Body of pancreas (tissue), 4 donors: ENCODE measurements around the gene ZFYVE9. TPM values are rescaled to one million over a fixed set of nuclear protein-coding genes. Genes with fewer than 3 reads are reported as not detected.

Experiments used
- ATAC-seq: fragments of 150-250 bp; one replicate; pipeline ENCODE4 v1.9.1; 2016
- DNase-seq, 4 donors: peaks; one replicate each; pipeline ENCODE4 v3.0.0-alpha.2; 2019
- H3K27ac ChIP-seq, 4 donors: fragments of 200-600 bp; sonication (generic); 1 replicate in 3 of 4; 2 replicates in 1 of 4; pipeline versions ENCODE4 v1.5.1 to v1.6.1; 2016 to 2019; ENCODE audit warnings: mild to moderate bottlenecking in 1 of 4, mixed read lengths in 1 of 4, moderate library complexity in 1 of 4
- H3K27me3 ChIP-seq, 2 donors: fragments of 200-600 bp; sonication (generic); one replicate each; pipeline ENCODE4 v1.6.0; 2016; ENCODE audit warnings: mild to moderate bottlenecking in 1 of 2
- H3K36me3 ChIP-seq, 2 donors: fragments of 200-600 bp; sonication (generic); replicated peaks in 1 of 2; 2 replicates each; pipeline ENCODE4 v1.5.1; 2016; ENCODE audit warnings: low read depth in 2 of 2; ENCODE audit not compliant: insufficient read depth in 1 of 2
- H3K4me1 ChIP-seq: fragments of 200-600 bp; sonication (generic); one replicate; pipeline ENCODE4 v1.6.0; 2016
- H3K4me3 ChIP-seq, 2 donors: fragments of 200-600 bp; sonication (generic); 1 replicate in 1 of 2; 2 replicates in 1 of 2; pipeline ENCODE4 v1.5.1; 2016 to 2019
- H3K9me3 ChIP-seq, 3 donors: fragments of 200-600 bp; sonication (generic); 1 replicate in 2 of 3; 2 replicates in 1 of 3; pipeline ENCODE4 v1.5.1; 2016
- POLR2A ChIP-seq, 3 donors: fragments of 450-650 bp; IDR thresholded peaks; one replicate each; pipeline ENCODE4 v1.6.1; 2016; ENCODE audit warnings: antibody characterized with exemption in 3 of 3, mild to moderate bottlenecking in 2 of 3
- WGBS, 2 donors: methylation state at CpG; one replicate each; pipeline ENCODE4 v1.1.5; 2017; 5-methylcytosine and 5-hydroxymethylcytosine counted together
- intact Hi-C: fragments of 100-400 bp; cut with DNase I; formaldehyde crosslinking; loops from one replicate; pipeline ENCODE4 v1.15.1; 2023
- total RNA-seq, 2 donors: library from RNA; depleted of rRNA; stranded (reverse); fragments of >200 nt; gene quantifications; one replicate each; pipeline ENCODE4 v1.1.0, GENCODE V29; 2016
- TF ChIP-seq, protein P1 (sequence below), 7 experiments: fragments of 450-650 bp in 4 of 7; fragments of 200-600 bp in 3 of 7; sonication (generic) in 3 of 7; IDR thresholded peaks; one replicate each; pipeline ENCODE4 v1.5.1; 2016 to 2019; ENCODE audit warnings: antibody characterized with exemption in 7 of 7

The ZFYVE9 gene
- total RNA-seq, 2 donors from 2014 or later: 21.5 to 23.4 TPM

DNA sequence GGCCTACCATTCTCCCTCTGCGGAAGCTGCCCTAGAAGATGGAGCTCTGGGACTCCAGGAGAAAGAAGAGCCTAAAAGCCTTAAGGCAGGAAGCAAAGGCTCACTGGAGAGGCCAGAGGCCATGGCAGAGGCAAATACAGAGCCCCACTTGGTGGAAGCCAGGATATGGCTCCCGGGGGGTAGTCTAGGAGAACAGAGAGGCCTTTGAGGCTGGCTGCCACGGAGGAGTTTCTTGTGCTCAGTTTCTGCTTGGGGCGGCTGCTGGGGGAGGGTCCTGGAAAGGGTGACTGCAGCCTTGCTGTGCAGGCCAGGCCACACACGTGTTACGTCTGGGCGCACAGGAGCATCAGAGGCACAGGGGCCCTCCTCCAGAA, 218.7 kb downstream of the ZFYVE9 start:
- intact Hi-C loops: no loop called here
- Histone ChIP-seq H3K4me1 (peaks cover 19% of the 10 kb centered on the region), H3K27ac (no peak overlapping the region), H3K4me3 (no peak overlapping the region), H3K36me3 (peaks cover 26 to 39% of the 10 kb centered on the region in 2 donors), H3K27me3 (no peaks in the 10 kb centered on the region), H3K9me3 (no peaks in the 10 kb centered on the region)
- ATAC-seq (no peak), DNase-seq (no peak)
- WGBS, 2 donors: 92 to 94% methylated on average over 4 to 7 of the region's 7 CpGs
- TF ChIP-seq, protein P1, sequence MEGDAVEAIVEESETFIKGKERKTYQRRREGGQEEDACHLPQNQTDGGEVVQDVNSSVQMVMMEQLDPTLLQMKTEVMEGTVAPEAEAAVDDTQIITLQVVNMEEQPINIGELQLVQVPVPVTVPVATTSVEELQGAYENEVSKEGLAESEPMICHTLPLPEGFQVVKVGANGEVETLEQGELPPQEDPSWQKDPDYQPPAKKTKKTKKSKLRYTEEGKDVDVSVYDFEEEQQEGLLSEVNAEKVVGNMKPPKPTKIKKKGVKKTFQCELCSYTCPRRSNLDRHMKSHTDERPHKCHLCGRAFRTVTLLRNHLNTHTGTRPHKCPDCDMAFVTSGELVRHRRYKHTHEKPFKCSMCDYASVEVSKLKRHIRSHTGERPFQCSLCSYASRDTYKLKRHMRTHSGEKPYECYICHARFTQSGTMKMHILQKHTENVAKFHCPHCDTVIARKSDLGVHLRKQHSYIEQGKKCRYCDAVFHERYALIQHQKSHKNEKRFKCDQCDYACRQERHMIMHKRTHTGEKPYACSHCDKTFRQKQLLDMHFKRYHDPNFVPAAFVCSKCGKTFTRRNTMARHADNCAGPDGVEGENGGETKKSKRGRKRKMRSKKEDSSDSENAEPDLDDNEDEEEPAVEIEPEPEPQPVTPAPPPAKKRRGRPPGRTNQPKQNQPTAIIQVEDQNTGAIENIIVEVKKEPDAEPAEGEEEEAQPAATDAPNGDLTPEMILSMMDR (IDR thresholded peaks at IDR 0.05): no peak
- TF ChIP-seq POLR2A (IDR thresholded peaks at IDR 0.05): no peak

DNA sequence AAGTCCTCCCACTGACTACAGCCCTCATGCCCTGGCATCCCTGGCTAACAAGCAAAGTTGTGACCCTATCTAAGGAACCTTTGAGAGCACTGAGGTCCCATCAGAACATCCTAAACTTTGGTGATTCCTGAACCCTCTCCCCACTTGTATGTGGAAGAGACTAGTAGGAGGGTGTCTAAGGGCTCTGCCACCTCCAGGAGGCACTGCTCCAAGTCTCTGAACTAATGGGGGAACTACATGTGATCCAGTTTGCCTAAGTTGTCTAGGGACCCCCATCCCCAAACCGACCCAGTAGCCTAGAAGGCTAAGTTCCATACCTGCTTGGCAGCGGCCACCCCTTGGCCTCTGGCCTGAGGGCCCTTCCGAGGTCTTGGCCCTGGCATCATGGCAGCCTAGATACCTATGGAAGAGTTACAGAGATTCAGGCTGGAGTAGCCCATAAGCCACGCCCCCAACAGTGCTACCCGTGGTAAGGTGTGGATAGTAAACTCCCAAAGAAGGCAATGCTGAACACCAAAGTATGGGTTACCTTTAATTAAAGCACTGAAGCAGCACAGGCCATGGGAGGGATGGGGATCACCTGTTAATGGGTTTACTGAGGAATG, 222.4 kb downstream of the ZFYVE9 start:
- intact Hi-C loops: no loop called here
- WGBS, 2 donors: 63 to 70% methylated on average over 5 of the region's 5 CpGs
- DNase-seq: peak in 1 of 4 donors; percentile 19
- no peak for TF ChIP-seq POLR2A (IDR thresholded peaks at IDR 0.05)
- peak overlapping the region in 2 of 4 donors; percentile 82 to 94 for H3K27ac ChIP-seq
- ATAC-seq: no peak
- H3K36me3 ChIP-seq: peaks cover 15 to 19% of the 10 kb centered on the region in 2 donors
- H3K4me3 ChIP-seq: no peak overlapping the region
- no peaks in the 10 kb centered on the region for H3K9me3 ChIP-seq
- no peaks in the 10 kb centered on the region for H3K27me3 ChIP-seq
- H3K4me1 ChIP-seq: peaks cover 41% of the 10 kb centered on the region

DNA sequence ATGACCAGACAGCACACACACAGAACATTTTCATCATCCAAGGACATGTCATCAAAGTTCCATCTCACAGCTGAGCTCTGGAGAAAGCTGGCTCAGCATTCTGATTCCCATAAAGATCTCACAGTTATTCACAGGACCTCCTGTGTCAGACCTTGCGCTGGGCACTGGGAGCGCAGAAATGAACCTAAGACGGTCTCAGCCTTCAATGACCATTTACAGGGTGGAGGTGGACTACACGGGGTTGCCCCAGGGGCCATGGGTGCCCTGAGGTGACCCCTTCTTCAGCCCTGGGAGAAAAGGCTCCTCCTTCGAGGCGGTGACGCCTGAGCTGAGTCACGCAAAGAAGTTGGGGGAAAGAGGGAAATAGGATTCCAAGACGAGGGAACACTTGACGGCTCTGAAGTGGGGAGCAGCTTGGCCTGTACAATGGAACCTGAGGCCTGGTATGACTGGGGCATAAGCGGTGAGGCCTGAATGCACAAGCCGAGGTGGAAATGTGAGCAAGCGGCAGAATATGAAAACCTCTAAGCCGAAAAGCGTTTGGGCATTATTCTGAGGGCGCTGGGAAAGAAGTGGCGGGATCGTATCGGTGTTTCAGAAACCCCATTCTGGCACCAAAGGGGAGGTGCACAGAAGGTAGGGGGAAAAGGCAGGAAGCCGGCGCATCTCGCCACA, 223.3 kb downstream of the ZFYVE9 start:
- H3K27me3 ChIP-seq: no peaks in the 10 kb centered on the region
- H3K27ac ChIP-seq: peak overlapping the region; percentile 82 to 94 (median 92)
- ATAC-seq: no peak
- H3K9me3 ChIP-seq: no peaks in the 10 kb centered on the region
- peak; percentile 51 to 59 (median 55) for DNase-seq
- no peak for TF ChIP-seq POLR2A (IDR thresholded peaks at IDR 0.05)
- TF ChIP-seq, protein P1 (IDR thresholded peaks at IDR 0.05): no peak
- peak overlapping the region; percentile 86 to 87 for H3K4me3 ChIP-seq
- peaks cover 9 to 12% of the 10 kb centered on the region in 2 donors for H3K36me3 ChIP-seq
- WGBS, 2 donors: 5 to 12% methylated on average over 21 to 22 of the region's 22 CpGs
- peaks cover 41% of the 10 kb centered on the region for H3K4me1 ChIP-seq
- intact Hi-C loops: no loop called here

DNA sequence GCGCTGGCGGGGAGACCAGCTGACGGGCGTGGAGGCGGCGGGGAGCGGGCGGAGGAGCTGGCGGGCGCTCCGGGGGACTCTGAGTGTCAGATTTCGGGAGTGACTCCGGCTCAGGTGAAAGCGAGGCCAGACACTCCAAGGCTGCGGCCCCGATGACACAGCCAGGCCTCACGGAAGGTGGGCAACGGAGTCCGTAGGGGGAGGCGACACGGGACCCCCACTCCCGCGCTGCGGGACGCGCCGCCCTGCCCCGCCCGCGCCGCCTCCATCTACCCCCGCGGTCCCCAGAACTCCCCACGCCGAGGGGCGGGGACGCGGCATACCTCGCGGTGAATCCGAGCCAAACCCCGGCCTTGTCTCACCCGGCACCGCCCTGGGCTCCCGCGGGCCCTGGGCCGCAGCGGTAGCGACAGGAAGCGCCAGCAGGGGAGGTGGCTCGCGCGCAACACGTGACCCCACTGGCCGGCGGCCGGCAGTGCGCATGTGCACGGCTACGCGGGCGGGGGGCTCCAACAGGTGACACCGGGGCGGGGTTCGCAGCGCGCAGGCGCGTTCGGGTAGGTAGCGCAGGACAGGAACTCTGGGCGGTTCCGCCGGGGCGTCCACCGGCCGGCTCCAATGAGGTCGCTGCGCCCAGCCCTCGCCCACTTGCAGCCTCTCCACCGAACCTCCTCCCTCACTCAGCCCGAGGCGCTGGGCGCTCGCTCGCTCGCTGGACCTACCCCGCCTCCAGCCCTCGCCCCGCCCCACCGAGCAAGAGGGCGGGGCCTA, 224.0 kb downstream of the ZFYVE9 start, which contains the start of gene CC2D1B:
TSS of gene CC2D1B (minus strand) at position 460 of the 771 bp plus-strand sequence. CDS start 1,585 bp downstream, outside the sequence.
- Histone ChIP-seq H3K4me3 (peak within 1 kb of the TSS; percentile 86 to 87), H3K36me3 (peaks cover 2 to 6% of the 10 kb centered on the region in 2 donors), H3K4me1 (peaks cover 41% of the 10 kb centered on the region), H3K27ac (peak within 1 kb of the TSS; percentile 82 to 94 (median 92)), H3K27me3 (no peaks in the 10 kb centered on the region), H3K9me3 (no peaks in the 10 kb centered on the region)
- WGBS, 2 donors: 0% methylated on average over 5 to 89 of the region's 92 CpGs
- DNase-seq (peak; percentile 99 to 100 (median 100)), ATAC-seq (peak; percentile 94)
- intact Hi-C loops: no loop called here
- TF ChIP-seq POLR2A (IDR thresholded peaks at IDR 0.05): peak; percentile 92 to 95 (median 94)
- TF ChIP-seq, protein P1 (IDR thresholded peaks at IDR 0.05): peak in 4 of 7 experiments; percentile 39 to 61 (median 56)

DNA sequence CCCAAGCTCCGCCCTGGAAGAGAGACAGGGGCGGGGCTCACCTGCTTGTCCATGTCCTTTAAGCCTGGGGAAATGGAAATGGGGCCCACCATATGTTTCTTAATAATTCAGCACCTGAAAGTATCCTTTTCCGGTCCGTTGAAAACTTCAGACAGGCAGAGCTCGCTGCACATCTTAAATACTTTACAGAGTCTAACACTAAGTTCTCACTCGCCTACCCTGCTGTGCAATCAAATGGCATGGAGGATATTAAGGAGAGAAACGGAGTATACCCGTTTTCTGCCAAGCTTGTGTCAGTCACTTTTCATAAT, 224.6 kb downstream of the ZFYVE9 start:
- 15 to 19% methylated on average over 8 of the region's 8 CpGs for WGBS, 2 donors
- H3K27ac ChIP-seq: peak overlapping the region; percentile 53 to 94 (median 88)
- H3K4me3 ChIP-seq: no peak overlapping the region
- H3K27me3 ChIP-seq: no peaks in the 10 kb centered on the region
- intact Hi-C loops: no loop called here
- no peaks in the 10 kb centered on the region for H3K9me3 ChIP-seq
- ATAC-seq (no peak), DNase-seq (no peak)
- TF ChIP-seq POLR2A (IDR thresholded peaks at IDR 0.05): no peak
- TF ChIP-seq, protein P1 (IDR thresholded peaks at IDR 0.05): no peak
- peaks cover 41% of the 10 kb centered on the region for H3K4me1 ChIP-seq
- peaks cover 0 to 2% of the 10 kb centered on the region in 2 donors for H3K36me3 ChIP-seq
